NCI-H345 treated with DMSO at 0.1 percent for 48 hours (cell line): ENCODE data around the gene VGLL1.

Source experiments
- DNase-seq: peaks from one replicate; lab custom pipeline; 2025; ENCODE audit not compliant: unreplicated experiment; lab: John Stamatoyannopoulos, UW

Gene VGLL1

GRCh38 chrX:136531951-136532350, at the start of gene VGLL1:
TSS of gene VGLL1 (plus strand) at chrX:136532215. CDS start at chrX:136536021, 3,806 bp downstream.
- DNase-seq: no peak

- DNase-seq: no peak
These were observed 44.4 kb upstream of the VGLL1 start, which contains the start of gene BRS3 for GRCh38 chrX:136487647-136488046. TSS of gene BRS3 (plus strand) at chrX:136487947. CDS start at chrX:136488115, 168 bp downstream.

GRCh38 chrX:136488706-136489105, 43.3 kb upstream of the VGLL1 start:
- DNase-seq: no peak

GRCh38 chrX:136491832-136492231, 40.2 kb upstream of the VGLL1 start:
- DNase-seq: no peak

GRCh38 chrX:136493011-136493410, 39.0 kb upstream of the VGLL1 start:
- DNase-seq: no peak

- DNase-seq: no peak
These were observed 37.0 kb upstream of the VGLL1 start for GRCh38 chrX:136495043-136495442.

- DNase-seq: no peak
These were observed 35.7 kb upstream of the VGLL1 start for GRCh38 chrX:136496186-136496763.

GRCh38 chrX:136496764-136497555, 35.1 kb upstream of the VGLL1 start:
- DNase-seq: peak; percentile 64

- no peak for DNase-seq
These were observed 34.4 kb upstream of the VGLL1 start, which contains the start of gene HTATSF1 for GRCh38 chrX:136497556-136498052. TSS of gene HTATSF1 (plus strand) at chrX:136497592. CDS start at chrX:136497685, 93 bp downstream.

- no peak for DNase-seq
These were observed 12.9 kb upstream of the VGLL1 start for GRCh38 chrX:136519069-136519468.

- no peak for DNase-seq
These were observed 8.2 kb upstream of the VGLL1 start for GRCh38 chrX:136523770-136524169.

GRCh38 chrX:136525738-136526606, 6.0 kb upstream of the VGLL1 start:
- DNase-seq: no peak

- no peak for DNase-seq
These were observed 3.2 kb upstream of the VGLL1 start for GRCh38 chrX:136528645-136529315.

GRCh38 chrX:136529795-136530194, 2.2 kb upstream of the VGLL1 start:
- DNase-seq: no peak

- no peak for DNase-seq
These were observed 2.1 kb downstream of the VGLL1 start for GRCh38 chrX:136534131-136534530.

- no peak for DNase-seq
These were observed 6.8 kb downstream of the VGLL1 start for GRCh38 chrX:136538811-136539210.

GRCh38 chrX:136540226-136540625, 8.2 kb downstream of the VGLL1 start:
- no peak for DNase-seq

GRCh38 chrX:136541294-136541693, 9.3 kb downstream of the VGLL1 start:
- DNase-seq: no peak

- DNase-seq: no peak
These were observed 10.3 kb downstream of the VGLL1 start for GRCh38 chrX:136542281-136542680.

GRCh38 chrX:136546371-136546781, 14.4 kb downstream of the VGLL1 start:
- no peak for DNase-seq

- no peak for DNase-seq
These were observed 17.2 kb downstream of the VGLL1 start for GRCh38 chrX:136549226-136549625.
